ENCODE data around the gene SLC1A3. TPM values are rescaled to one million over a fixed set of nuclear protein-coding genes. Genes with fewer than 3 reads are reported as not detected.
A peak's percentile ranks its signal among the peaks of the same experiment; 100 is the strongest.

The SLC1A3 gene
- total RNA-seq, 1 experiment from 2014 or later: 18.6 TPM

- Histone ChIP-seq H2BK20ac (ENCODE audit: low read depth, low read length, poor library complexity, severe bottlenecking) (no peak overlapping the region), H3K4ac (ENCODE audit: low read depth, low read length) (no peak overlapping the region), H4K8ac (replicated peaks; ENCODE audit: insufficient read length, low read depth, low read length) (no peak overlapping the region), H3K4me2 (ENCODE audit: insufficient read depth, insufficient read length, low read length) (no peak overlapping the region), H4K91ac (ENCODE audit: insufficient read length, low read depth, low read length) (no peak overlapping the region), H2AFZ (ENCODE audit: low read length) (no peak overlapping the region), H3K9ac (ENCODE audit: extremely low read depth, insufficient read length, low read length) (no peak overlapping the region), H3K27ac (ENCODE audit: insufficient read length, low read depth, low read length) (no peak overlapping the region), H2BK5ac (ENCODE audit: insufficient read length, low read length) (no peak overlapping the region), H3K4me1 (ENCODE audit: insufficient read depth, low read length) (no peaks in the 10 kb centered on the region), H2BK12ac (ENCODE audit: insufficient read length, low read depth, low read length) (no peak overlapping the region), H2AK5ac (ENCODE audit: insufficient read length, low read length) (no peak overlapping the region), H3K9me3 (ENCODE audit: control insufficient read depth, low read depth, low read length) (no peaks in the 10 kb centered on the region), H3K79me2 (ENCODE audit: insufficient read depth, low read length) (no peaks in the 10 kb centered on the region), H3K14ac (ENCODE audit: insufficient read depth, low read length) (no peak overlapping the region), H2BK120ac (ENCODE audit: low read depth, low read length, poor library complexity, severe bottlenecking) (no peak overlapping the region), H3K27me3 (ENCODE audit: insufficient read depth, low read length) (no peaks in the 10 kb centered on the region), H3K56ac (ENCODE audit: insufficient read length, low read depth, low read length) (no peak overlapping the region), H4K20me1 (ENCODE audit: control insufficient read depth, insufficient read depth, insufficient read length) (no peaks in the 10 kb centered on the region), H3K79me1 (ENCODE audit: insufficient read depth, low read depth, low read length, poor library complexity, severe bottlenecking) (no peaks in the 10 kb centered on the region), H3K23me2 (ENCODE audit: insufficient read length, low read depth, low read length, poor library complexity, severe bottlenecking) (no peaks in the 10 kb centered on the region), H3K23ac (ENCODE audit: insufficient read length, low read depth, low read length) (no peak overlapping the region), H3K18ac (ENCODE audit: insufficient read length, low read depth, low read length) (no peak overlapping the region), H4K5ac (ENCODE audit: insufficient read length, low read depth, low read length) (no peak overlapping the region), H2BK15ac (ENCODE audit: low read depth, low read length) (no peak overlapping the region), H3T11ph (ENCODE audit: low read length) (no peak overlapping the region)
- Mint-ChIP-seq H3K27ac (peak overlapping the region in 1 of 3 experiments; percentile 86; a peak in 2 of 7 replicates), H3K27me3 (ENCODE audit: low read depth) (no peaks in the 10 kb centered on the region), H3K4me1 (peaks cover 3 to 4% of the 10 kb centered on the region in 2 experiments; a peak in 2 of 4 replicates), H3K4me3 (no peak overlapping the region), H3K9me3 (no peaks in the 10 kb centered on the region), H3K36me3 (ENCODE audit: insufficient read depth in 1 of 3, low read depth in 3 of 3) (no peaks in the 10 kb centered on the region)
- WGBS (ENCODE audit: extremely low coverage, insufficient read length, low lambda C conversion rate): no CpG with 5 or more reads among the region's 5 CpGs
- DNase-seq: no peak
- TF ChIP-seq, protein P1, sequence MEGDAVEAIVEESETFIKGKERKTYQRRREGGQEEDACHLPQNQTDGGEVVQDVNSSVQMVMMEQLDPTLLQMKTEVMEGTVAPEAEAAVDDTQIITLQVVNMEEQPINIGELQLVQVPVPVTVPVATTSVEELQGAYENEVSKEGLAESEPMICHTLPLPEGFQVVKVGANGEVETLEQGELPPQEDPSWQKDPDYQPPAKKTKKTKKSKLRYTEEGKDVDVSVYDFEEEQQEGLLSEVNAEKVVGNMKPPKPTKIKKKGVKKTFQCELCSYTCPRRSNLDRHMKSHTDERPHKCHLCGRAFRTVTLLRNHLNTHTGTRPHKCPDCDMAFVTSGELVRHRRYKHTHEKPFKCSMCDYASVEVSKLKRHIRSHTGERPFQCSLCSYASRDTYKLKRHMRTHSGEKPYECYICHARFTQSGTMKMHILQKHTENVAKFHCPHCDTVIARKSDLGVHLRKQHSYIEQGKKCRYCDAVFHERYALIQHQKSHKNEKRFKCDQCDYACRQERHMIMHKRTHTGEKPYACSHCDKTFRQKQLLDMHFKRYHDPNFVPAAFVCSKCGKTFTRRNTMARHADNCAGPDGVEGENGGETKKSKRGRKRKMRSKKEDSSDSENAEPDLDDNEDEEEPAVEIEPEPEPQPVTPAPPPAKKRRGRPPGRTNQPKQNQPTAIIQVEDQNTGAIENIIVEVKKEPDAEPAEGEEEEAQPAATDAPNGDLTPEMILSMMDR (conservative IDR thresholded peaks at IDR 0.05): no peak
Observed at GRCh38 chr5:36733183-36733582, 126.8 kb downstream of the SLC1A3 start.

All from H9 (cell line).